Osteoblast (primary cell): ENCODE measurements around the gene ADCY7. TPM values are rescaled to one million over a fixed set of nuclear protein-coding genes. Genes with fewer than 3 reads are reported as not detected.
A peak's percentile ranks its signal among the peaks of the same experiment; 100 is the strongest.
"Not testable (repeated sequence)": the region's sequence is repeated elsewhere in the genome, so short reads cannot be mapped to it uniquely, and the experiment has no call there.

Source experiments
- DNase-seq: peaks from one replicate; pipeline ENCODE4 v3.0.0; 2011; ENCODE audit warnings: low spot score, mixed read lengths; ENCODE audit not compliant: insufficient read length; ENCODE audit errors: missing footprints
- H2AFZ ChIP-seq: 2 replicates; pipeline ENCODE4 v1.6.0; 2011; ENCODE audit warnings: mild to moderate bottlenecking, low read length
- H3K27ac ChIP-seq: 2 replicates; pipeline ENCODE4 v1.5.1; 2011; ENCODE audit warnings: mild to moderate bottlenecking, low read depth, low read length, moderate library complexity
- H3K27me3 ChIP-seq: 2 replicates; pipeline ENCODE4 v1.6.0; 2012; ENCODE audit warnings: mild to moderate bottlenecking, control low read depth, inconsistent platforms, low read length, moderate library complexity; ENCODE audit not compliant: insufficient read depth
- H3K36me3 ChIP-seq: 2 replicates; pipeline ENCODE4 v1.5.1; 2011; ENCODE audit warnings: mild to moderate bottlenecking, low read length, control low read depth, moderate library complexity; ENCODE audit not compliant: insufficient read depth
- H3K4me1 ChIP-seq: 2 replicates; pipeline ENCODE4 v1.5.1; 2011; ENCODE audit warnings: mild to moderate bottlenecking, low read length, control low read depth, moderate library complexity; ENCODE audit not compliant: insufficient read depth
- H3K4me2 ChIP-seq: 2 replicates; pipeline ENCODE4 v1.6.0; 2011; ENCODE audit warnings: mild to moderate bottlenecking, low read length; ENCODE audit not compliant: insufficient read depth
- H3K4me3 ChIP-seq: fragments of 200-600 bp; sonication (generic); 3 replicates; pipeline ENCODE4 v1.5.1; 2012; ENCODE audit warnings: mild to moderate bottlenecking, low read length, inconsistent platforms; ENCODE audit not compliant: insufficient read depth
- H3K79me2 ChIP-seq: 2 replicates; pipeline ENCODE4 v1.6.0; 2012; ENCODE audit warnings: mild to moderate bottlenecking, low read length, control low read depth, inconsistent platforms; ENCODE audit not compliant: insufficient read depth
- H3K9me3 ChIP-seq: 2 replicates; pipeline ENCODE4 v1.5.1; 2011; ENCODE audit warnings: low read depth, low read length, control low read depth
- H4K20me1 ChIP-seq: 2 replicates; pipeline ENCODE4 v1.6.0; 2012; ENCODE audit warnings: mild to moderate bottlenecking, low read length, control low read depth; ENCODE audit not compliant: insufficient read depth
- CTCF ChIP-seq: IDR thresholded peaks from 2 replicates; pipeline ENCODE4 v1.5.1; 2011; ENCODE audit warnings: mild to moderate bottlenecking, low read depth, low read length, moderate library complexity; ENCODE audit errors: extremely low read depth
- total RNA-seq: library from RNA; depleted of rRNA; stranded (reverse); fragments of >200 nt; gene quantifications from 2 replicates; pipeline ENCODE4 v1.2.3, GENCODE V29; 2012

The ADCY7 gene
- total RNA-seq, 1 donor, result 51.0 TPM

GRCh38 chr16:50235581-50235980, 30.8 kb upstream of the ADCY7 start:
- H3K4me3 ChIP-seq, result no peak overlapping the region
- H3K27ac ChIP-seq, result no peak overlapping the region
- no peak overlapping the region for H3K4me2 ChIP-seq
- peaks cover 3% of the 10 kb centered on the region for H3K9me3 ChIP-seq
- H3K36me3 ChIP-seq, result no peaks in the 10 kb centered on the region
- peaks cover 3% of the 10 kb centered on the region for H3K4me1 ChIP-seq
- DNase-seq, result peak; percentile 32
- H3K27me3 ChIP-seq, result no peaks in the 10 kb centered on the region
- H3K79me2 ChIP-seq, result no peaks in the 10 kb centered on the region
- TF ChIP-seq CTCF, result no peak
- H2AFZ ChIP-seq, result no peak overlapping the region
- H4K20me1 ChIP-seq, result no peaks in the 10 kb centered on the region

GRCh38 chr16:50238314-50238713, 28.0 kb upstream of the ADCY7 start:
- Histone ChIP-seq H3K4me1 (peaks cover 3% of the 10 kb centered on the region), H3K79me2 (no peaks in the 10 kb centered on the region), H3K27ac (no peak overlapping the region), H4K20me1 (no peaks in the 10 kb centered on the region), H3K27me3 (no peaks in the 10 kb centered on the region), H3K36me3 (no peaks in the 10 kb centered on the region), H2AFZ (no peak overlapping the region), H3K4me3 (no peak overlapping the region), H3K9me3 (peaks cover 3% of the 10 kb centered on the region), H3K4me2 (no peak overlapping the region)
- no peak for DNase-seq
- no peak for TF ChIP-seq CTCF

DNA sequence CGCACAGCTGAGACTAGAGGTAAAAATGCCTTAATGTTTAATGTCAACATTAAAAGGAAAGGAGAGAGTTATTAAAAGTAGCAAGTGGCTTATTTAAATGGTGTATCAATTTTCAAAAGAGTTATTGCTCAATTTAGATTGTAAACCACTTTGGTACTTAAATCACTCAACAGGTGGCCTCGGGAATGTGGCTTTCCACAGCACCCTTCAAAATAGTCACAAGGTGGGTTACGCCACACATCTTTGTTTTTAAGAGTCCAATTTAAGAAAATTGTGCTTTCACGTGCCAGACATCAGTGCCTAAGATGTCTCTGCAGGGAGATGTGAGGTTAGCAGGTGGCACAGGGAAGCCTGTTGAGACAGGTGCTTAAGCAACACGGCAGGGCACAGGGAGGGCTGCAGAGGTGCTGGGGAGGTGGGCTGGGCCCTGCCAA, 27.5 kb upstream of the ADCY7 start:
- peaks cover 3% of the 10 kb centered on the region for H3K4me1 ChIP-seq
- peaks cover 3% of the 10 kb centered on the region for H3K9me3 ChIP-seq
- no peaks in the 10 kb centered on the region for H4K20me1 ChIP-seq
- H3K79me2 ChIP-seq, result no peaks in the 10 kb centered on the region
- no peak overlapping the region for H3K27ac ChIP-seq
- TF ChIP-seq CTCF, result no peak
- H2AFZ ChIP-seq, result no peak overlapping the region
- H3K27me3 ChIP-seq, result no peaks in the 10 kb centered on the region
- no peak overlapping the region for H3K4me2 ChIP-seq
- peak; percentile 42 for DNase-seq
- no peak overlapping the region for H3K4me3 ChIP-seq
- H3K36me3 ChIP-seq, result no peaks in the 10 kb centered on the region

- H3K4me2 ChIP-seq, H3K36me3 ChIP-seq, H3K27ac ChIP-seq, H3K27me3 ChIP-seq, DNase-seq, H2AFZ ChIP-seq, H4K20me1 ChIP-seq, H3K4me3 ChIP-seq, H3K9me3 ChIP-seq: not testable (repeated sequence)
- peaks cover 15% of the 10 kb centered on the region for H3K79me2 ChIP-seq
- peaks cover 18% of the 10 kb centered on the region for H3K4me1 ChIP-seq
Observed at GRCh38 chr16:50243024-50243423, 23.3 kb upstream of the ADCY7 start.

DNA sequence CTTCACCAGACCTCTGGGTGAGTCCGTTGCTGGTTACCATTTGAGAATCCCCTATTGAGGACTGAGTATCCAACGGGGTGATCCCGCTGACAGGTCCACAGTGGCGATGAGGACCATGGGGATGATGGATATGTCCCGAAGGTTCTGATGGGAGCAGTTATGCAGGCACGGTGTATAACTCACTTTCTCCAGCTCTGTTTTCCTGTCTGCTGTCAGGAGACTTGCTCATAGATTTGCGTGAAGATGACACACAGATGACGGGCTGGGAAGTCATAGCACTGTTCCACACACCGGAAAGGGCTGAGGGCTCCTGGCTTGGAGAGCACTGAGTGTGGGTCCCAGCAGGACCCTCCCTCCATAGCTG, 22.2 kb upstream of the ADCY7 start:
- Histone ChIP-seq H3K4me3 (no peak overlapping the region), H3K36me3 (peaks cover 3% of the 10 kb centered on the region), H2AFZ (peak overlapping the region; percentile 16), H3K27ac (no peak overlapping the region), H3K27me3 (no peaks in the 10 kb centered on the region), H3K4me2 (peak overlapping the region; percentile 93), H3K79me2 (peaks cover 24% of the 10 kb centered on the region), H4K20me1 (no peaks in the 10 kb centered on the region), H3K4me1 (peaks cover 18% of the 10 kb centered on the region), H3K9me3 (no peaks in the 10 kb centered on the region)
- TF ChIP-seq CTCF, result no peak
- peak; percentile 92 for DNase-seq
